Calu3 (cell line): Measurements from ENCODE around the gene ACVR2B. TPM values are rescaled to one million over a fixed set of nuclear protein-coding genes. Genes with fewer than 3 reads are reported as not detected.
A peak's percentile ranks its signal among the peaks of the same experiment; 100 is the strongest.

Source experiments
- BruUV-seq: library from RNA; stranded (reverse); fragments of 400-500 nt; replicated peaks from 2 replicates; lab custom pipeline; 2021; lab: Mats Ljungman, UMichigan
- CTCF ChIA-PET: fragments of 300-600 bp; sonication (Branson Sonifier 250); formaldehyde crosslinking; loops from one replicate; lab custom pipeline; 2022; ENCODE audit warnings: antibody characterized with exemption; lab: Charles Lee
- DNase-seq: peaks from one replicate; pipeline ENCODE4 v3.0.0; 2022
- H3K27ac Mint-ChIP-seq: one replicate; pipeline ENCODE4 v1.8.0; 2022; ENCODE audit warnings: mixed read lengths; ENCODE audit not compliant: unreplicated experiment
- H3K27me3 Mint-ChIP-seq: one replicate; pipeline ENCODE4 v1.8.0; 2022; ENCODE audit warnings: mixed read lengths; ENCODE audit not compliant: unreplicated experiment
- H3K36me3 Mint-ChIP-seq: one replicate; pipeline ENCODE4 v1.8.0; 2022; ENCODE audit warnings: mild to moderate bottlenecking, moderate library complexity, mixed read lengths; ENCODE audit not compliant: insufficient read depth, unreplicated experiment
- H3K4me1 Mint-ChIP-seq: one replicate; pipeline ENCODE4 v1.8.0; 2022; ENCODE audit warnings: mild to moderate bottlenecking, low read depth, mixed read lengths; ENCODE audit not compliant: unreplicated experiment
- H3K4me3 Mint-ChIP-seq: one replicate; pipeline ENCODE4 v1.8.0; 2022; ENCODE audit warnings: mild to moderate bottlenecking, low read depth, moderate library complexity, mixed read lengths; ENCODE audit not compliant: unreplicated experiment
- H3K9me3 Mint-ChIP-seq: one replicate; pipeline ENCODE4 v1.8.0; 2022; ENCODE audit warnings: low read depth, mixed read lengths; ENCODE audit not compliant: unreplicated experiment
- intact Hi-C: fragments of 100-400 bp; cut with micrococcal nuclease; formaldehyde crosslinking; loops from one replicate; pipeline ENCODE4 v1.10.0; 2022; ENCODE audit not compliant: unreplicated experiment
- total RNA-seq: library from RNA; stranded (reverse); gene quantifications from 2 replicates; pipeline ENCODE4 v1.2.3, GENCODE V29; 2022
- TF ChIP-seq, protein P1 (sequence below): fragments of 200-600 bp; IDR thresholded peaks from one replicate; pipeline ENCODE4 v1.8.0; 2022; ENCODE audit warnings: antibody characterized with exemption; ENCODE audit not compliant: unreplicated experiment

Gene ACVR2B
- total RNA-seq, 1 experiment from 2014 or later, result 6.2 TPM

GRCh38 chr3:38457111-38458003 lies 3.7 kb downstream of the ACVR2B start:
- peaks cover 33% of the 10 kb centered on the region for H3K4me1 Mint-ChIP-seq
- peaks cover 30% of the 10 kb centered on the region for H3K36me3 Mint-ChIP-seq
- BruUV-seq, result no TSS peak
- TF ChIP-seq, protein P1, sequence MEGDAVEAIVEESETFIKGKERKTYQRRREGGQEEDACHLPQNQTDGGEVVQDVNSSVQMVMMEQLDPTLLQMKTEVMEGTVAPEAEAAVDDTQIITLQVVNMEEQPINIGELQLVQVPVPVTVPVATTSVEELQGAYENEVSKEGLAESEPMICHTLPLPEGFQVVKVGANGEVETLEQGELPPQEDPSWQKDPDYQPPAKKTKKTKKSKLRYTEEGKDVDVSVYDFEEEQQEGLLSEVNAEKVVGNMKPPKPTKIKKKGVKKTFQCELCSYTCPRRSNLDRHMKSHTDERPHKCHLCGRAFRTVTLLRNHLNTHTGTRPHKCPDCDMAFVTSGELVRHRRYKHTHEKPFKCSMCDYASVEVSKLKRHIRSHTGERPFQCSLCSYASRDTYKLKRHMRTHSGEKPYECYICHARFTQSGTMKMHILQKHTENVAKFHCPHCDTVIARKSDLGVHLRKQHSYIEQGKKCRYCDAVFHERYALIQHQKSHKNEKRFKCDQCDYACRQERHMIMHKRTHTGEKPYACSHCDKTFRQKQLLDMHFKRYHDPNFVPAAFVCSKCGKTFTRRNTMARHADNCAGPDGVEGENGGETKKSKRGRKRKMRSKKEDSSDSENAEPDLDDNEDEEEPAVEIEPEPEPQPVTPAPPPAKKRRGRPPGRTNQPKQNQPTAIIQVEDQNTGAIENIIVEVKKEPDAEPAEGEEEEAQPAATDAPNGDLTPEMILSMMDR, result no peak
- H3K27ac Mint-ChIP-seq, result no peak overlapping the region
- H3K4me3 Mint-ChIP-seq, result no peak overlapping the region
- intact Hi-C loops, result loop anchor here (10.0 kb wide), 1 partner anchor 113 kb away; the partner anchor contains the start of gene XYLB
- DNase-seq, result no peak
- no peaks in the 10 kb centered on the region for H3K27me3 Mint-ChIP-seq
- no peaks in the 10 kb centered on the region for H3K9me3 Mint-ChIP-seq
- CTCF ChIA-PET, result interaction anchor here (0.6 kb wide), 1 partner anchor 338 kb away, joined by 3 read pairs; no protein-coding TSS in a partner anchor

DNA sequence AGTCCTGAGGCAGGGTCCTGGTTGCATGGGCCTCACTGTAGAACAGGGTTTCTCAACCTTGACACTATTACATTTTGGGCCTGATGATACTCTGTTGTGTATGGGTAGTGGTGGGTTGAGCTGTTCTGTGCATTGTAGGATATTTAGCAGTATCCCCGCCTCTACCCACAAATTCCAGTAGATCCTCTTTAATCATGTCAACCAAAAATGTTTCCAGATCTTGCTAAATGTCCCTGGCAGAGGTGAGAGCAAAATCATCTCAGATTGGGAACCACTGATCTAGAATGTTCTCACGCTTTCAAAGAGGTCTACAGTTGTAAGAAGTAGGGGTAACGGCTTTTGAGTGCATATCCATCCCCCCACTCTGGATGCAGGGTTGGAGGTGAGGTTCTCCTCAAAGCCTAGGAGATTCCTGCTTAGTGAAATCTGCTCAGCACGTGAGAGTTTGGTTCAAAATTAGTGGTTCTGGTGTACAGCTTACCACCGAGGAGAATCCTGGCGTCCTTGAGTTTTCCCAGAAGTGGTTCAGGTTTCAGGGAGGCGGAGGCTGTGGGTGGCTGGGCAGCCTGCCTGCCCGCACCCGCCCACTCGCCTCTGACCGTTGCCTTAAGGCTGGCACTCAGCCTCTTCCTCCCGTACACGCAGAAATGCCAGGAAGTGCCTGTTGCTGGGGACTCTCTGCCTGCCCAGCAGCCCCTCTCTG lies 5.3 kb downstream of the ACVR2B start:
- Mint-ChIP-seq H3K36me3 (peaks cover 17% of the 10 kb centered on the region), H3K4me1 (peaks cover 33% of the 10 kb centered on the region), H3K27ac (peak overlapping the region; percentile 30), H3K9me3 (no peaks in the 10 kb centered on the region), H3K4me3 (peak overlapping the region; percentile 71), H3K27me3 (no peaks in the 10 kb centered on the region)
- CTCF ChIA-PET, result no interaction called here
- intact Hi-C loops, result loop anchor here (10.0 kb wide), 1 partner anchor 114 kb away; the partner anchor contains the start of gene XYLB
- TF ChIP-seq, protein P1, result no peak
- DNase-seq, result peak; percentile 56
- BruUV-seq, result no TSS peak

GRCh38 chr3:38459499-38460048 lies 5.9 kb downstream of the ACVR2B start:
- Mint-ChIP-seq H3K27me3 (no peaks in the 10 kb centered on the region), H3K36me3 (peaks cover 12% of the 10 kb centered on the region), H3K9me3 (no peaks in the 10 kb centered on the region), H3K4me3 (peak overlapping the region; percentile 71), H3K27ac (peak overlapping the region; percentile 30), H3K4me1 (peaks cover 33% of the 10 kb centered on the region)
- no peak for DNase-seq
- intact Hi-C loops, result loop anchor here (10.0 kb wide), 1 partner anchor 115 kb away; the partner anchor contains the start of gene XYLB
- TF ChIP-seq, protein P1, result no peak
- CTCF ChIA-PET, result no interaction called here
- BruUV-seq, result no TSS peak
